GM18511 (cell line): Measurements from ENCODE around the gene KIF6.
"Not testable (repeated sequence)": the region's sequence is repeated elsewhere in the genome, so short reads cannot be mapped to it uniquely, and the experiment has no call there.

Experiments
- ATAC-seq: cut with Tn5 transposase; IDR thresholded peaks from one replicate; pipeline ENCODE4 v1.9.1; 2021; ENCODE audit warnings: mild to moderate bottlenecking, moderate library complexity; ENCODE audit not compliant: unreplicated experiment

Gene KIF6

GRCh38 chr6:39714802-39715201 is 10.4 kb downstream of the KIF6 start:
- ATAC-seq = no peak

GRCh38 chr6:39707962-39708683 is 17.1 kb downstream of the KIF6 start:
- ATAC-seq = no peak

DNA sequence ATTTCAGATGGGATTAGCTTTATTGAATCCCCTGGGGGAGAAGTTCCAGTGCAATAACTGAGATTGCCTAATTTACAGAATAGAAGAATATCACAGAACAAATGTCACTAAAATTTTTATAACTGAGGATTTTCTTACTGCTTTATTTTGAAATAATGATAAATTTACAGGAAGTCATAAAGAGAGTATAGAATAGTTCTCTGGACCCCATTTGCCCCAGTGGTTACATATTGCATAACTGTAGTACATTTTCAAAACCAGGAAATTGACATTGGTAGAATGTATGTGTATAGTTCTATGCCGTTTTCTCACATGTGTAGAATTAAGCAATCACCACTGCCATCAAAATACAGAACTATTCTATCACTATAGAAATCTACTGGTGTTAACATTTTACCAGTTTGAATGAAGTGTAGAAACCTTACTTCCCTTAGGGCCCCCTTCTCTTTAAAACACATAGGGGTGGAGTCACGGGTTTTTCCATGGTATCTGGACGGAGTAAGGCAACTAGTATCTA is 18.3 kb downstream of the KIF6 start:
- ATAC-seq = no peak

- no peak for ATAC-seq
Observed at GRCh38 chr6:39702265-39702664, 22.9 kb downstream of the KIF6 start.

- ATAC-seq = no peak
Observed at GRCh38 chr6:39700362-39700761, 24.8 kb downstream of the KIF6 start.

DNA sequence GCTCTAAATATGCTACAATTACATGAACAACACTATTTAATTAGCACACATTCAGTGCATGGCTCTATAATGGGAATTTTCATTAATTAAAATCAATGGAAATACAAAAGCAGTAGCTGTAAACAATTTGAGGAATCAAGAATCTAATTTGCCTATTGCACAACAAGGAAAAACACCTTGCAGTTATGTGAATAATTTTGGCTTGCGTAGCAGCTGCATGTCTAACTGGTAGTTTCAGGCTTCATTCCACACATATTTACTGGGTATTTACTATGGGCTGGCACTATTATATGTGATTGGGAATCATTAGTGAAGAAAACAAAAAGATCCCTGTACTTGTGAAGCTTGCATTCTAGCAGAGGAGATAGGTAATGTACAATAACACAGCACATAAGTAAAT is 26.4 kb downstream of the KIF6 start:
- no peak for ATAC-seq

DNA sequence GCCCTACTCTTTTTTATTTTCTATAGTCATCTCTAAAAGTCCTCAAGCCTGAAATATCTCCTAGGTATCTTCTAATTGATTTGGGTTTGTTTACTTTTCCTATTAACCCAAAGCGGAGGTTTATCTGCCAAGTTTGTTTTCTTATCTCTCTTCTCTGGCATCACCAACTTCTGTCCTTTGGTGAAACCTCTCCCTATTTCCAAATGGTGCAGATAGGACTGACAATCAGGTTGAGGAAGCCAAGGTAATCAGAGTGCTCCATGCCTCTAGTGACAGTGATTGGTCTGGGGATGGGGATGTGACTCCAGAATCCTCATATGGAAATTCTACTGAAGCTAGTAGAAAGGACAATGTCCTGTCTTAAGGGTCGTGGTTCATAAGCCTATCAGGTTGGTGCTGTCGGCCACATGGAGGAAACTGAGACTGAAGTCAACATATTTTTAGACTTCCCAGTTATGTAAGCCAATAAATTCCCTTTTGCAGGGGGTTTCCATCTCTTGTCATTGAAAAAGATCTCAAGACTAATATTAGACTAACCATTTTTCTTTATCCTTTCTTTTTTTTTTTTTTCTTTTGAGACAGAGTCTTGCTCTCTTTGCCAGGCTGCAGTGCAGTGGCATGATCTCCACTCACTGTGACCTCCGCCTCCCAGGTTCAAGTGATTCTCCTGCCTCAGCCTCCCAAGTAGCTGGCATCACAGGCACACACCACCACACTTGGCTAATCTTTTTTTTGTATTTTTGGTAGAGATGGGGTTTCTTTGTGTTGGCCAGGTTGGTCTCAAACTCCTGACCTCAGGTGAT is 28.0 kb downstream of the KIF6 start:
- ATAC-seq = no peak

DNA sequence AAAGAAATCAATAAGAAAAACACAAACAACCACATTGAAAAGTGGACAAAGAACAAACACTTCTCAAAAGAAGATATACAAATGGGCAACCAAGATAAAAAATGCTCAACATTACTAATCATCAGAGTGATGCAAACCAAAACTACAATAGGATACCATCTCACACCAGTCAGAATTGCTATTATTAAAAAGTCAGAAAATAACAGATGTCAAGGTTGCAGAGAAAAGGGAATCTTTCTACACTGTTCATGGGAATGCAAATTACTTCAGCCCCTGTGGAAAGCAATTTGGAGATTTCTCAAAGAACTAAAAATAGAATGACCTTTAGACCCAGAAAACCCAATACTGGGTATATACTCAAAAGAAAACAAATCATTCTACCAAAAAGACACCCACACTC is 29.8 kb downstream of the KIF6 start:
- ATAC-seq = no peak

- no peak for ATAC-seq
Observed at GRCh38 chr6:39693206-39693605, 32.0 kb downstream of the KIF6 start.

DNA sequence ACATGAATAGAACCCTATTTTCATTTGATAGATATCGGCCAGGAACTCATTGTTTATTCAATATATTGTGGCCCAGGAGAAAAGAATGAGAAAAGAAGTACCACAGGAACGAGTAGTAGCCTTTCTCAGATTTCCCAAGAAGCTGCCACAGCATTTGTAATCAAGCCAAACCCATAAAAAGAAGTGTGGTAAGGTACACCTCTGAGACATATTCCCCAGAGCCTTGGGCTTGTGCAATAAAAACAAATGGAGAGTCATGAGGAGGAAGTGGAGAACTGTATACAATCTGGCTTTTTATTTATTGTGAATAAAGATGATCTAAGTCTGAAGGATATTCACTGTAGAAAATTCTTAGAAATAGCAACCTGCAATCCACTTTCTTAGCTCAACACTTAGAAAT is 36.7 kb downstream of the KIF6 start:
- ATAC-seq = no peak

DNA sequence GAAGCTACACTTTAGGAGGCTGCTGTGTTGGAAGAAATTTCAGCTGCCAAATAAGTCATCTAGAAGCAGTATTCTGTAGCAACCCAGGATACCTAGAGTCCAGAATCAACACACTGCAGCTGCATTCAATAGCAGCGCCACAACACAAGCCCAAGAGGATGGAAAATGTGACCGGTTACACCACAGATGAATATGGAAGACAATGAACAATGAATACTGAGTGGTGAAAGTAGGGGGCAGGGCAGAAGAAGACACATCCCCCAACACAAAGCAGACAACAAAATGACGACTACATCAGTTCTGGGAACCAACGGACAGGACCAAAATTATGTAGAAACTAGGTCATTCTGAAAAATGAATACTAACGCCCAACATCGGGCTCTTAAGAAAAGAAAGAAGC is 38.2 kb downstream of the KIF6 start:
- no peak for ATAC-seq

DNA sequence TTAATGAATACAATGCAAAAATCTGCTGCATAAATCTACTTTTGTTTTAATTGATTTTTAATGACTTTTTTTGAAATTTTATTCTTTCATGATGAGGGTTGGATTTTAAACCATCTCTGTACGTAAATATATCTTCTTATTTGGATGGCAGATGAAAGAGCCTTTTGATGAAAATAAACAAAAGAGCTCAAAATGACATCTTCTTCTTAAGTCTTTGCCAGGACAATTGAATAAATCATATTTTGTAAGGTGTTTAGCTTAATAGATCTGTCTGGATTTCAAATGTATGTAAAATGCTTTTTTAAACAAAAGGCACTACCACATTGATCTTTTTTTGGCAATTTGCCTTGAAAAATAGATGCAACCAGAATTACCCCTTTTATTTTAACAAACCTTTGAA is 39.3 kb downstream of the KIF6 start:
- no peak for ATAC-seq

DNA sequence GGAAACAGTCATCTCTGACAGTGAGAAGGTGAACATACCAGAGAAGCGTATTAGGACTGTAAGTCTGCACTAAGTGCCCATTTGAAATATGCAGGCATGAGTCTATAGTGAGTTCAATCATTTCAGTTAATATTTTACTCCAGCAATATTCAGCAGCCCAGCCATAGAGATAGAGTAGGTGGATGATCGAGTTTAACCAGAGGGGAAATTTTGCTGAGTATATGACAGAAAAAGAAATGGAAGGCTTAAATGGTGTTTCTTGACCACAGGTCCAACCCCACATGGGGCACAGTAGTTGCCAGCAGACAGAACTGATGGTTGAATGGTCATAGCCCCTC is 39.8 kb downstream of the KIF6 start:
- no peak for ATAC-seq

- ATAC-seq = no peak
Observed at GRCh38 chr6:39684790-39685488, 40.3 kb downstream of the KIF6 start.

DNA sequence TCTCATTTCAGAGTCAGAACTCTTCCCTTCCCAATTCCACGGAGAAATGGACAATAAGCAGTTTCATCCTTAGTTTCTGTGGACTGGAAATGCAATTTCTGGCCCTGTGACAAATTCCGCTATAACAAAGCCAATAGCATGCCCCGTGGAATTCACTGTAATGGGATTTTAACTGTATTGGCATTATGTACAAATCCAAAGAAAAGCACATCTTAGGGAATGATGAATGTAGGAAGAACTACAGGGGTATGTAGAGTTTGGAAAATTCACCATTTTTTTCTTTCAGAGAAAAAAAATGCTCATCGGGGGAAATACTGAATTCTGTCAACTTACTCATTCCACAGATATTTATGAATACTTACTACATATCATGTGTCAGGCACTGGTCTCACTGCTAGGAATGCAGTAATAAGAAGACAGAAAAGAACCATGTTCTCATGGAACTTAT is 43.5 kb downstream of the KIF6 start:
- no peak for ATAC-seq

DNA sequence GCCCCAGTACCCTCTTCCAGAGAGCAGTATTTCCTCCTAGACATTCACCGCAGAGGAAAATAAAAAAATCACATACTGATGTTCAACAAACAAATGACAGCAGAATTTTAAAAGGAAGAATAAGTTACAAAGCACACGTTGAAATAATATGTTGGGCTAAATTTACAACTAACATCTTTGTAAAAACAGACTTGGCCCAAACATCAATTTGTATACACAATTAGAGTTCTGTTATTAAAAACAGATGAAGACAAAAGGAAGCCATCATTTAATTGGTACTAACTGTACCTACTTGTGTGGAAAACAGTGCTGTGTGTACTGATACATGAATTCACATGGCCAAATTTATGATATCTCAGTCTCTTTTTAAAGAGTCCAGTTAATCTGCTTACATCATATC is 46.3 kb downstream of the KIF6 start:
- no peak for ATAC-seq

- not testable (repeated sequence) for ATAC-seq
Observed at GRCh38 chr6:39677318-39677717, 47.9 kb downstream of the KIF6 start.

DNA sequence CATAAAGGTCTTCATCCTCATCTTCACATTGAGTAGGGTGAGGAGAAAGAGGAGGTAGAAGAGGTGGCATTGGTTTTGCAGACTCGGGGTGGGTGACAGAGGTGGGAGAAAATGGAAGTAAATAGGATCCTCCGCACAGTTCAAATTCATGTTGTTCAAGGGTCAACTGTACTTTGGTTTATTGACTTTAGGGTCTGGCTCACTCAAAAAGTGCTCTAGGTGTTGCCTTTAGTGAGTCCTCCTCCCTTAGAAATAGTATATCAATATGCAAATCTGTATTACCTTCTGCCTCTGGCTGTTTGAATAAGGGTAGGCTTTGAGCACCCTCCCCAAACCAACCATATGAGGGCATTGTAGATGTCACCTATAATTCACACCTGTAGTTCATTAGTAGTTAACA is 54.7 kb downstream of the KIF6 start:
- no peak for ATAC-seq

- no peak for ATAC-seq
Observed at GRCh38 chr6:39669973-39670342, 55.2 kb downstream of the KIF6 start.

GRCh38 chr6:39669207-39669972 is 55.8 kb downstream of the KIF6 start:
- no peak for ATAC-seq
